ENCODE results near the gene LPIN2. TPM values are rescaled to one million over a fixed set of nuclear protein-coding genes. Genes with fewer than 3 reads are reported as not detected.
A peak's percentile ranks its signal among the peaks of the same experiment; 100 is the strongest.

Gene LPIN2
- total and polyA plus RNA-seq, 2 of the 13 experiments (the other 11 are each of a cell fraction or from before 2014, with no cell fraction given), result 46.0 to 119 TPM

GRCh38 chr18:3012136-3013023 is 564 bp downstream of the LPIN2 start (continued):
- peak; percentile 45; the same call in 1 of the 2 replicates for TF ChIP-seq FOXC1 (CRISPR knock-in tag; IDR thresholded peaks at IDR 0.05; ENCODE audit: borderline replicate concordance)
- no peak for TF ChIP-seq MED8 (CRISPR knock-in tag; IDR thresholded peaks at IDR 0.05; ENCODE audit: insufficient replicate concordance)
- peak; percentile 54; the same call in 1 of the 2 replicates for TF ChIP-seq ZNF746 (CRISPR knock-in tag; IDR thresholded peaks at IDR 0.05)
- no peak for TF ChIP-seq AFF4 (CRISPR knock-in tag; IDR thresholded peaks at IDR 0.05)
- no peak for TF ChIP-seq ZSCAN20 (CRISPR knock-in tag; IDR thresholded peaks at IDR 0.05; ENCODE audit: borderline replicate concordance)
- no peak for TF ChIP-seq HCFC1 (IDR thresholded peaks at IDR 0.05; ENCODE audit: low read depth, low read length)
- peak; percentile 45 for TF ChIP-seq POLR2G (IDR thresholded peaks at IDR 0.05; ENCODE audit: low read depth, low read length)
- no peak for TF ChIP-seq ZXDC (CRISPR knock-in tag; IDR thresholded peaks at IDR 0.05)
- TF ChIP-seq FOXP4 (CRISPR knock-in tag; IDR thresholded peaks at IDR 0.05), result peak; percentile 36; the same call in 1 of the 2 replicates
- TF ChIP-seq KLF6 (CRISPR knock-in tag; IDR thresholded peaks at IDR 0.05), result 0 out of 2 replicates have a peak, but pooled peaks have one; percentile 28
- TF ChIP-seq MYC (CRISPR knock-in tag; IDR thresholded peaks at IDR 0.05; ENCODE audit: borderline replicate concordance), result peak; percentile 69
- TF ChIP-seq ATRX (CRISPR knock-in tag; IDR thresholded peaks at IDR 0.05; ENCODE audit: borderline replicate concordance), result no peak
- no peak for TF ChIP-seq ZBTB14 (CRISPR knock-in tag; IDR thresholded peaks at IDR 0.05)
- TF ChIP-seq SKI (IDR thresholded peaks at IDR 0.05; ENCODE audit: partially characterized antibody), result peak; percentile 78
- TF ChIP-seq MBD4 (IDR thresholded peaks at IDR 0.05; ENCODE audit: borderline replicate concordance, low read length), result no peak
- no peak for TF ChIP-seq ZNF549 (CRISPR knock-in tag; IDR thresholded peaks at IDR 0.05)
- TF ChIP-seq KDM3A (CRISPR knock-in tag; IDR thresholded peaks at IDR 0.05; ENCODE audit: low read depth), result peak; percentile 35; the same call in 1 of the 2 replicates
- no peak for TF ChIP-seq TEAD2 (CRISPR knock-in tag; IDR thresholded peaks at IDR 0.05)
- TF ChIP-seq ZNF451 (CRISPR knock-in tag; IDR thresholded peaks at IDR 0.05), result peak; percentile 24; the same call in 1 of the 2 replicates
- TF ChIP-seq ISX (CRISPR knock-in tag; conservative IDR thresholded peaks at IDR 0.05), result no peak

All from HepG2 (cell line).